Body of pancreas (tissue), 4 donors: ENCODE data around the gene RNU1-1.
"Not testable (repeated sequence)": the region's sequence is repeated elsewhere in the genome, so short reads cannot be mapped to it uniquely, and the experiment has no call there.

Experiments
- POLR2A ChIP-seq, 3 donors: fragments of 450-650 bp; IDR thresholded peaks; one replicate each; pipeline ENCODE4 v1.6.1; 2016; ENCODE audit warnings: antibody characterized with exemption in 3 of 3, mild to moderate bottlenecking in 2 of 3
- TF ChIP-seq, protein P1 (sequence below), 7 experiments: fragments of 450-650 bp in 4 of 7; fragments of 200-600 bp in 3 of 7; sonication (generic) in 3 of 7; IDR thresholded peaks; one replicate each; pipeline ENCODE4 v1.5.1; 2016 to 2019; ENCODE audit warnings: antibody characterized with exemption in 7 of 7

GRCh38 chr1:16537528-16537927 lies 23.4 kb upstream of the RNU1-1 start:
- TF ChIP-seq, protein P1, sequence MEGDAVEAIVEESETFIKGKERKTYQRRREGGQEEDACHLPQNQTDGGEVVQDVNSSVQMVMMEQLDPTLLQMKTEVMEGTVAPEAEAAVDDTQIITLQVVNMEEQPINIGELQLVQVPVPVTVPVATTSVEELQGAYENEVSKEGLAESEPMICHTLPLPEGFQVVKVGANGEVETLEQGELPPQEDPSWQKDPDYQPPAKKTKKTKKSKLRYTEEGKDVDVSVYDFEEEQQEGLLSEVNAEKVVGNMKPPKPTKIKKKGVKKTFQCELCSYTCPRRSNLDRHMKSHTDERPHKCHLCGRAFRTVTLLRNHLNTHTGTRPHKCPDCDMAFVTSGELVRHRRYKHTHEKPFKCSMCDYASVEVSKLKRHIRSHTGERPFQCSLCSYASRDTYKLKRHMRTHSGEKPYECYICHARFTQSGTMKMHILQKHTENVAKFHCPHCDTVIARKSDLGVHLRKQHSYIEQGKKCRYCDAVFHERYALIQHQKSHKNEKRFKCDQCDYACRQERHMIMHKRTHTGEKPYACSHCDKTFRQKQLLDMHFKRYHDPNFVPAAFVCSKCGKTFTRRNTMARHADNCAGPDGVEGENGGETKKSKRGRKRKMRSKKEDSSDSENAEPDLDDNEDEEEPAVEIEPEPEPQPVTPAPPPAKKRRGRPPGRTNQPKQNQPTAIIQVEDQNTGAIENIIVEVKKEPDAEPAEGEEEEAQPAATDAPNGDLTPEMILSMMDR (IDR thresholded peaks at IDR 0.05) = not testable (repeated sequence)
- not testable (repeated sequence) for TF ChIP-seq POLR2A (IDR thresholded peaks at IDR 0.05)
